ENCODE data around the gene SMC4.
A peak's percentile ranks its signal among the peaks of the same experiment; 100 is the strongest.
"Not testable (repeated sequence)": the region's sequence is repeated elsewhere in the genome, so short reads cannot be mapped to it uniquely, and the experiment has no call there.

Gene SMC4

DNA sequence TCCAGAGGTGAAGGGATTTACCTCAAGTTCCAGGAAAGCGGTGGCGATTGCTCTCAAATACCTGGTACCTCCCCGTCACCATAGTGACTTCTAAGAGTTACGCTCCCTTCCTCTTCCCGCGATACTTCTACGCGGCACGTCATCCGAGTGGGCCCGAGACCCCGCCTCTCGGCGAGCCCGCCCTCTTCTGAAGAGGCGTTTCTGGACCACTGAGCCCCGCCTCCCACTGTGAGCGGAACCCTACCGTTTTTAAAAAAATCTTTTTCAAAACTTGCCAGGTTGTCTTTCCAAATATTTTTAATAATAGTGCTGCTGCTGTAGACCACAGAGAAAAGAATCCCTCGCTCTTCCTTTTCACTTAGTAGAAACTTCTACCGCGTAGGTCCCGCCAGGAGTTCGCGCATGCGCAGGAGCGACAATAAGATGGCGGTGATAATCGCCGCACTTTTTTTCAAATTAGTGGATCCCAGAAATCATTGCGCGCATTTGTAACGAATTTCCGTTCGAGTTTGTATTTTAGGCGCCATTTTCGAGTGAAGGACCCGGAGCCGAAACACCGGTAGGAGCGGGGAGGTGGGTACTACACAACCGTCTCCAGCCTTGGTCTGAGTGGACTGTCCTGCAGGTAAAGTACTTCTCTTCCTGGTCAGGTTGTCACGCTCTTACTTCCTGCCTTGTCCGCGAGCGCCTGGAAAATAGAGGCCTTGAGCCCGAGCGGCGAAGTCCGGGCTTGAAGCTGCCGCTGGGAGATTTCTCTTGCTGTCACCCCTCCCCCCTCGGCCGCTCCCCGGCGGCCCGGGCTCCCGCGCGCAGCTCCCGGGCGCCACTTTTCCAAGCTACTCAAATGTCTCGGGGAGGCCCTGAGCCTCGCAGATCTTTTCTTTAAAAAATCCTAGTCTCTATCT is at the start of gene SMC4, which contains the start of gene IFT80:
SMC4 (plus strand) TSS at position 526 of the 905 bp plus-strand sequence. CDS start 1,177 bp downstream, outside the sequence.
IFT80 (minus strand) TSS at position 101 of the 905 bp plus-strand sequence. CDS start 14,625 bp downstream, outside the sequence.
- ChIA-PET POLR2A (no interaction called here), CTCF (interaction anchor here (1.0 kb wide), 3 partner anchors 11 to 15 kb away, joined by 3 to 6 read pairs (median 4); no protein-coding TSS in a partner anchor)
- DNase-seq (ENCODE audit: extremely low spot score), result peak; percentile 93
- TF ChIP-seq CTCF (IDR thresholded peaks at IDR 0.05; ENCODE audit: control extremely low read depth, extremely low read depth, low read depth, missing control alignments), result no peak

DNA sequence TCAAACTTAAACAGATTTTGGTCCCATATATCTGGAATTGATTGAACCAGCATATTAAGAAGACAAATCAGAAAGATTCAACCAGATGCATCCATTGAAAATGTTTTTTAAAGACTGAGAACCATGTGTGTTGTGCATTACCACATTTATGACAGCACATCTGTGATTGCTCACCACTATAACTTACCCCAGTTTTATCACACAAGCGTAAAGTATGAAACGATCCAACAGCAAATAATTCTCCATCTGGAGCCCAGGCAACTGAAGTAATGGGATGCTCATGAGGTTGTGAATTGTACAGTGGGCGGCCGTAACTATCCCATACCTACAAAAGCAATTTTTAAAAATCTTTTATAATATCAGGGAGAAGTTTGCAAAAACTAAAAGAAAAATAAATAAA is 43.6 kb upstream of the SMC4 start:
- no peak for DNase-seq (ENCODE audit: extremely low spot score)
- ChIA-PET CTCF (interaction anchor here (1.3 kb wide), 1 partner anchor 8 kb away, joined by 3 read pairs; no protein-coding TSS in a partner anchor), POLR2A (no interaction called here)
- no peak for TF ChIP-seq CTCF (IDR thresholded peaks at IDR 0.05; ENCODE audit: control extremely low read depth, extremely low read depth, low read depth, missing control alignments)

DNA sequence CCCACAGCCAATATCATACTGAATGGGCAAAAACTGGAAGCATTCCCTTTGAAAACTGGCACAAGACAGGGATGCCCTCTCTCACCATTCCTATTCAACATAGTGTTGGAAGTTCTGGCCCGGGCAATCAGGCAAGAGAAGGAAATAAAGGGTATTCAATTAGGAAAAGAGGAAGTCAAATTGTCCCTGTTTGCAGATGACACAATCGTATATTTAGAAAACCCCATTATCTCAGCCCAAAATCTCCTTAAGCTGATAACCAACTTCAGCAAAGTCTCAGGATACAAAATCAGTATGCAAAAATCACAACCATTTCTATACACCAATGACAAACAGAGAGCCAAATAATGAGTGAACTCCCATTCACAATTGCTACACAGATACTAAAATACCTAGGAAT is 36.6 kb upstream of the SMC4 start:
- CTCF ChIA-PET, result interaction anchor here (1.2 kb wide), 1 partner anchor 27 kb away, joined by 3 read pairs; no protein-coding TSS in a partner anchor
- POLR2A ChIA-PET; DNase-seq (ENCODE audit: extremely low spot score): not testable (repeated sequence)

DNA sequence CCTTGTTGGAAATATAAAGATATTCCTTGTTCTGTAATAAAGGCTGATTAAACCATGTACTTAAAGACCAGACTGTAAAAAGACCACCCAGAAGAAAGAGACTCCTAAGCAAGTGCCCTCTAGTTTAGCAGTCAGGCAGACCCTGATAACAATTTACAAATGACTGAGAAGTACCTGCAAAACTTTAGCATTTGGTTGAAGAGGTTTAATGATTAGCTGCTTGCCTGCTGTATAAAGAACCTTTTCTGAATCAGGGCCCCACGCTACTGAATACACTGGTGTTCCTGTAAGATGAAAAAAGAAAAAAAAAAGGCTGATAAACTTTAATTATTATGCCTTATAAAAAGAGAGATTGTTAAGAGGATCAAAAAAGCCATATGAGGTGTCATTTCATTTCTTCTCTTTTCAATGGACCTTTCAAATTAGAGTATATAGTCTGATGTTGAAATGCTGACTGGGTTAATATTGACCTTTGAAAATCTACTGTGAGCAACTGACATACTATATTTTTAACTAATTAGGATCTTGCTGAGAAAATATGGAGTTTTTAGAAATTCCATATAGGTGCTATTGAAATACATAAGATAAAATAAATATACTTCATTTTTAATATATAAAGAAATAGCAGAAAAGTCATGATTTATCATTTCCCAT is 33.5 kb upstream of the SMC4 start:
- POLR2A ChIA-PET, result no interaction called here

DNA sequence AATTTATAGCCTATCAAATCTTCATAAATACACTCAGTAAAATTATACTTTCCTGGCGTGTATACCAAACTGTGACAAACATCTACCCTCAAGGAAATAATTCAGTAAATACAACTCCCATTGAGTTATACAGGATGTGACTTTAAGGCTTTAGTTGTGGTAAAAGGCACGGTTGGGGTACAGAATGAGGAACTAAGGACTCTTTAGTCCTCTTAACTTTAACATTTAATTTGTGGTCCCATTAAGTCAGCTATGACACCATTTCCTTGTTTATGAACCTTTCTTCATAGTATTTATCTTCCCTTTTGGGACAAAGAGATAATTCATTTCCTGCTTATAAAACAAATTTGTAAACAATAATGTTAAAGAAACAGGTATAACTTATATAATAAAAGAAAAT is 30.6 kb upstream of the SMC4 start:
- DNase-seq (ENCODE audit: extremely low spot score), result no peak
- POLR2A ChIA-PET, result no interaction called here
- TF ChIP-seq CTCF (IDR thresholded peaks at IDR 0.05; ENCODE audit: control extremely low read depth, extremely low read depth, low read depth, missing control alignments), result no peak
- CTCF ChIA-PET, result interaction anchor here (0.7 to 1.4 kb wide), 3 partner anchors 11 to 381 kb away, joined by 3 to 4 read pairs (median 3); no protein-coding TSS in a partner anchor

More for the DNA sequence above, 33.5 kb upstream of the SMC4 start:
- TF ChIP-seq CTCF (IDR thresholded peaks at IDR 0.05; ENCODE audit: control extremely low read depth, extremely low read depth, low read depth, missing control alignments), result no peak
- no peak for DNase-seq (ENCODE audit: extremely low spot score)
- CTCF ChIA-PET, result no interaction called here

- no peak for TF ChIP-seq CTCF (IDR thresholded peaks at IDR 0.05; ENCODE audit: control extremely low read depth, extremely low read depth, low read depth, missing control alignments)
- POLR2A ChIA-PET, result no interaction called here
- DNase-seq (ENCODE audit: extremely low spot score), result no peak
- CTCF ChIA-PET, result interaction anchor here (0.9 to 1.4 kb wide), 4 partner anchors 10 to 552 kb away, joined by 3 to 4 read pairs (median 3); no protein-coding TSS in a partner anchor
These were observed 29.7 kb upstream of the SMC4 start for GRCh38 chr3:160369784-160370183.
